PC-3 (cell line): ENCODE data around the gene DDI2. TPM values are rescaled to one million over a fixed set of nuclear protein-coding genes. Genes with fewer than 3 reads are reported as not detected.

Experiments
- ATAC-seq: fragments of 200-7000 bp; cut with Tn5 transposase; 2 replicates; pipeline ENCODE4 v1.9.1; 2020; ENCODE audit warnings: mild to moderate bottlenecking, moderate library complexity
- BruUV-seq: library from RNA; stranded (reverse); fragments of 400-500 nt; replicated peaks from 2 replicates; lab custom pipeline; 2021; lab: Mats Ljungman, UMichigan
- CTCF ChIA-PET: fragments of 300-600 bp; sonication (Branson Sonifier 250); formaldehyde crosslinking; loops from one replicate; lab custom pipeline; 2022; ENCODE audit warnings: antibody characterized with exemption; lab: Charles Lee
- POLR2A ChIA-PET: fragments of 300-600 bp; sonication (Branson Sonifier 250); formaldehyde crosslinking; loops from one replicate; lab custom pipeline; 2022; ENCODE audit warnings: antibody characterized with exemption; ENCODE audit not compliant: unreplicated experiment; lab: Charles Lee
- DNase-seq: peaks from one replicate; pipeline ENCODE4 v3.0.0-alpha.2; 2015
- H2AFZ ChIP-seq: fragments of 300-600 bp; sonication (generic); 2 replicates; pipeline ENCODE4 v1.6.0; 2016; ENCODE audit warnings: antibody characterized with exemption, low read length
- H3F3A ChIP-seq: fragments of 300-600 bp; sonication (generic); one replicate; pipeline ENCODE4 v1.6.0; 2017; ENCODE audit warnings: antibody characterized with exemption, low read length, control low read depth, mild to moderate bottlenecking; ENCODE audit not compliant: unreplicated experiment
- H3K27ac ChIP-seq: fragments of 300-600 bp; sonication (generic); 2 replicates; pipeline ENCODE4 v1.5.1; 2016; ENCODE audit warnings: mild to moderate bottlenecking, low read length
- H3K27me3 ChIP-seq: fragments of 300-600 bp; sonication (generic); 2 replicates; pipeline ENCODE4 v1.6.1; 2016; ENCODE audit warnings: low read length, mixed read lengths
- H3K36me3 ChIP-seq: fragments of 300-600 bp; sonication (generic); 2 replicates; pipeline ENCODE4 v1.6.1; 2016; ENCODE audit warnings: low read depth, mixed run types, low read length, mixed read lengths
- H3K4me1 ChIP-seq: fragments of 300-600 bp; sonication (generic); 2 replicates; pipeline ENCODE4 v1.5.1; 2016; ENCODE audit warnings: low read length; ENCODE audit not compliant: insufficient read depth
- H3K4me2 ChIP-seq: fragments of 300-600 bp; sonication (generic); 2 replicates; pipeline ENCODE4 v1.6.0; 2016; ENCODE audit warnings: low read length
- H3K4me3 ChIP-seq: fragments of 300-600 bp; sonication (generic); 2 replicates; pipeline ENCODE4 v1.5.1; 2016; ENCODE audit warnings: mild to moderate bottlenecking, low read length, mixed read lengths
- H3K79me2 ChIP-seq: fragments of 300-600 bp; sonication (generic); 2 replicates; pipeline ENCODE4 v1.6.1; 2017; ENCODE audit warnings: low read length, mixed read lengths
- H3K9ac ChIP-seq: fragments of 300-600 bp; sonication (generic); 2 replicates; pipeline ENCODE4 v1.6.0; 2016; ENCODE audit warnings: mild to moderate bottlenecking, low read length
- H3K9me2 ChIP-seq: fragments of 300-600 bp; sonication (generic); replicated peaks from 2 replicates; pipeline ENCODE4 v1.6.1; 2016; ENCODE audit warnings: mixed run types, low read length, mixed read lengths
- H3K9me3 ChIP-seq: fragments of 300-600 bp; sonication (generic); 2 replicates; pipeline ENCODE4 v1.6.1; 2016; ENCODE audit warnings: low read length, mixed read lengths
- H4K20me1 ChIP-seq: fragments of 300-600 bp; sonication (generic); 2 replicates; pipeline ENCODE4 v1.6.1; 2016; ENCODE audit warnings: low read length, mixed read lengths
- EZH2 ChIP-seq: fragments of 300-600 bp; sonication (generic); IDR thresholded peaks from one replicate; pipeline ENCODE4 v1.6.1; 2017; ENCODE audit warnings: antibody characterized with exemption, mild to moderate bottlenecking, low read length; ENCODE audit not compliant: unreplicated experiment
- EZH2phosphoT487 ChIP-seq: fragments of 300-600 bp; sonication (generic); IDR thresholded peaks from 2 replicates; pipeline ENCODE4 v1.6.1; 2018; ENCODE audit warnings: mild to moderate bottlenecking, antibody characterized with exemption, low read length, borderline replicate concordance
- intact Hi-C: fragments of 100-400 bp; cut with micrococcal nuclease; formaldehyde crosslinking; loops from 2 replicates; pipeline ENCODE4 v1.9.0; 2023
- total RNA-seq: library from RNA; depleted of rRNA; stranded (reverse); fragments of >200 nt; gene quantifications from 2 replicates; pipeline ENCODE4 v1.2.3, GENCODE V29; 2014
- TF ChIP-seq, protein P1 (sequence below): fragments of 300-600 bp; sonication (generic); conservative IDR thresholded peaks from 2 replicates; pipeline ENCODE4 v1.5.1; 2017; ENCODE audit warnings: antibody characterized with exemption, low read depth, mild to moderate bottlenecking, low read length

The DDI2 gene
- total RNA-seq, 1 experiment from 2014 or later, result 15.0 TPM

DNA sequence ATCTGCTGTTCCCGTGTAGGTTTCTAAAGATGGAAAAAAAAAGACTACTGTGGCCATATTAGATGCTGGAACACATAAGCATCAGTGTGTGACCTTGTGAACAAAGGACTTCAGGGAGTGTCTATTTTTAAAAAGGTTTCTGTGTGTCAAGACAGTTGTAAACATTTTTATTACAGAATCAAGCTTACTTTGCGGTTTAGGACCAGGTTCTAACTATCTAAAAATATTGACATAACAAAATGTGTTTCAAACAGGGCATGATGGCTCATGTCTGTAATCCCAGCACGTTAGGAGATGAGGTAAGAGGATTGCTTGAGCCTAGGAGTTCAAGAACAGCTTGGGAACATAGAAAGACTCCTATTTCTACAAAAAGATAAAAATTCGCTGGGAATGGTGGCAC lies 7.1 kb upstream of the DDI2 start:
- DNase-seq, result peak; percentile 54
- Histone ChIP-seq H2AFZ (no peak overlapping the region), H3K27me3 (no peaks in the 10 kb centered on the region), H3K9ac (no peak overlapping the region), H3K9me3 (no peaks in the 10 kb centered on the region), H3F3A (no peaks in the 10 kb centered on the region), H3K27ac (no peak overlapping the region), H3K79me2 (no peaks in the 10 kb centered on the region), H3K4me2 (no peak overlapping the region), H3K4me3 (no peak overlapping the region), H3K9me2 (no peaks in the 10 kb centered on the region), H4K20me1 (no peaks in the 10 kb centered on the region), H3K36me3 (no peaks in the 10 kb centered on the region), H3K4me1 (peaks cover 10% of the 10 kb centered on the region; the same call in 1 of the 2 replicates)
- no peak for TF ChIP-seq EZH2
- TF ChIP-seq EZH2phosphoT487, result no peak
- TF ChIP-seq, protein P1, sequence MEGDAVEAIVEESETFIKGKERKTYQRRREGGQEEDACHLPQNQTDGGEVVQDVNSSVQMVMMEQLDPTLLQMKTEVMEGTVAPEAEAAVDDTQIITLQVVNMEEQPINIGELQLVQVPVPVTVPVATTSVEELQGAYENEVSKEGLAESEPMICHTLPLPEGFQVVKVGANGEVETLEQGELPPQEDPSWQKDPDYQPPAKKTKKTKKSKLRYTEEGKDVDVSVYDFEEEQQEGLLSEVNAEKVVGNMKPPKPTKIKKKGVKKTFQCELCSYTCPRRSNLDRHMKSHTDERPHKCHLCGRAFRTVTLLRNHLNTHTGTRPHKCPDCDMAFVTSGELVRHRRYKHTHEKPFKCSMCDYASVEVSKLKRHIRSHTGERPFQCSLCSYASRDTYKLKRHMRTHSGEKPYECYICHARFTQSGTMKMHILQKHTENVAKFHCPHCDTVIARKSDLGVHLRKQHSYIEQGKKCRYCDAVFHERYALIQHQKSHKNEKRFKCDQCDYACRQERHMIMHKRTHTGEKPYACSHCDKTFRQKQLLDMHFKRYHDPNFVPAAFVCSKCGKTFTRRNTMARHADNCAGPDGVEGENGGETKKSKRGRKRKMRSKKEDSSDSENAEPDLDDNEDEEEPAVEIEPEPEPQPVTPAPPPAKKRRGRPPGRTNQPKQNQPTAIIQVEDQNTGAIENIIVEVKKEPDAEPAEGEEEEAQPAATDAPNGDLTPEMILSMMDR, result no peak
- intact Hi-C loops, result no loop called here
- peak; percentile 92 for ATAC-seq
- CTCF ChIA-PET, result interaction anchor here (0.6 kb wide), 1 partner anchor 175 kb away, joined by 3 read pairs; no protein-coding TSS in a partner anchor
- no TSS peak for BruUV-seq
- POLR2A ChIA-PET, result interaction anchor here (0.7 kb wide), 1 partner anchor 9 kb away, joined by 5 read pairs; no protein-coding TSS in a partner anchor

DNA sequence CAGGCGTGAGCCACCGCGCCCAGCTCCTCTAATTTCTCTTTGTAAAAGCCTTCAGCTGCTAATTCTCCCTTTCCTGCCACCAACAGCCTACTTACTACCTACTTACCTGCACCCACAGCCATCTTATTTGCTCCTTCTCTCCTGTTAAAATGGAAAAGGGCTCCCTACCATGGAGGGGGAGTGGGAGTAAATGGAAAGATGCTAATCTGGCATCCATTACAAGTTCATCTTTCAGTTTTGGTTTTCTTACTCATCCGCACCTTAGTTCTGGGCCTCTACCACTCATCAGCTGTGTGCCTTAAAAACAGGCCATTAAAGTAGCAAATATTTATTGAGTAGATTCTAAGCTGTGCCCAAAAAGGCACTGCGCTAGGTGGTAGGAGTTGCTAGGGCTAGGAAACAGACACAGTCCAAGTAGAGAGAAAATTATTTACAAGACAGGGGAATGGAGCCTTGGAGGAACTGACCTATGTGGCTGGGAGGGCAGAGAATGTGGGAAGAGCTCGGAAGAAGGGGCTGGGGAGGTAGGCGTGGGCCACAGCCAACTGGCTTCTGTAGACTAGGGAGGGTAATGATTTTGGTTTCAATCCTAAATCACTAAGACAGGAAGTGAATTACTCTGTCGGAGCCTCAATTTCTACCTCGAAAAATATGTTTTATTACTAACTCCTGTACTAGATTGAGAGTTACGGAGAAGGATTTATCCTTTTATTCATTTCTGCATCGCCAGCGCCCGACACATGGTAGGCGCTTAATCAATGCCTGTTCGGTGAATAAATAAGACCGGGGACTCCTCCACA lies 685 bp upstream of the DDI2 start:
- POLR2A ChIA-PET, result no interaction called here
- Histone ChIP-seq H3K27ac (peak overlapping the region; percentile 38), H3K27me3 (no peaks in the 10 kb centered on the region), H3K4me3 (peak overlapping the region; percentile 74), H3K9me2 (no peaks in the 10 kb centered on the region), H4K20me1 (peaks cover 13% of the 10 kb centered on the region), H3K9me3 (no peaks in the 10 kb centered on the region), H3K9ac (peak overlapping the region; percentile 50), H3K79me2 (peaks cover 38% of the 10 kb centered on the region), H3K36me3 (no peaks in the 10 kb centered on the region), H2AFZ (peak overlapping the region; percentile 91), H3K4me2 (peak overlapping the region; percentile 81), H3K4me1 (peaks cover 33% of the 10 kb centered on the region), H3F3A (peaks cover 4% of the 10 kb centered on the region)
- peak; percentile 5 for ATAC-seq
- no peak for DNase-seq
- TSS peak; percentile 81 for BruUV-seq
- no peak for TF ChIP-seq EZH2
- no peak for TF ChIP-seq EZH2phosphoT487
- TF ChIP-seq, protein P1, result no peak
- CTCF ChIA-PET, result no interaction called here
- intact Hi-C loops, result loop anchor here (2.0 kb wide), 1 partner anchor 14 kb away; no protein-coding TSS in a partner anchor
